Breast epithelium (tissue), 3 donors: ENCODE data around the gene APH1B.

Experiments used
- POLR2A ChIP-seq: fragments of 450-650 bp; IDR thresholded peaks from one replicate; pipeline ENCODE4 v1.6.1; 2016; ENCODE audit warnings: antibody characterized with exemption, mild to moderate bottlenecking, moderate library complexity
- POLR2AphosphoS5 ChIP-seq, 3 donors: sonication (generic); formaldehyde crosslinking; IDR thresholded peaks; one replicate each; pipeline ENCODE4 v1.6.1; 2017; ENCODE audit warnings: antibody characterized with exemption in 3 of 3
- TF ChIP-seq, protein P1 (sequence below), 3 donors: fragments of 450-650 bp; IDR thresholded peaks; one replicate each; pipeline ENCODE4 v1.5.1; 2016 to 2017; ENCODE audit warnings: antibody characterized with exemption in 3 of 3, mild to moderate bottlenecking in 3 of 3, moderate library complexity in 3 of 3

- TF ChIP-seq POLR2A = no peak
- TF ChIP-seq, protein P1, sequence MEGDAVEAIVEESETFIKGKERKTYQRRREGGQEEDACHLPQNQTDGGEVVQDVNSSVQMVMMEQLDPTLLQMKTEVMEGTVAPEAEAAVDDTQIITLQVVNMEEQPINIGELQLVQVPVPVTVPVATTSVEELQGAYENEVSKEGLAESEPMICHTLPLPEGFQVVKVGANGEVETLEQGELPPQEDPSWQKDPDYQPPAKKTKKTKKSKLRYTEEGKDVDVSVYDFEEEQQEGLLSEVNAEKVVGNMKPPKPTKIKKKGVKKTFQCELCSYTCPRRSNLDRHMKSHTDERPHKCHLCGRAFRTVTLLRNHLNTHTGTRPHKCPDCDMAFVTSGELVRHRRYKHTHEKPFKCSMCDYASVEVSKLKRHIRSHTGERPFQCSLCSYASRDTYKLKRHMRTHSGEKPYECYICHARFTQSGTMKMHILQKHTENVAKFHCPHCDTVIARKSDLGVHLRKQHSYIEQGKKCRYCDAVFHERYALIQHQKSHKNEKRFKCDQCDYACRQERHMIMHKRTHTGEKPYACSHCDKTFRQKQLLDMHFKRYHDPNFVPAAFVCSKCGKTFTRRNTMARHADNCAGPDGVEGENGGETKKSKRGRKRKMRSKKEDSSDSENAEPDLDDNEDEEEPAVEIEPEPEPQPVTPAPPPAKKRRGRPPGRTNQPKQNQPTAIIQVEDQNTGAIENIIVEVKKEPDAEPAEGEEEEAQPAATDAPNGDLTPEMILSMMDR (IDR thresholded peaks at IDR 0.05) = no peak
- TF ChIP-seq POLR2AphosphoS5 (IDR thresholded peaks at IDR 0.05) = no peak
Observed at GRCh38 chr15:63294359-63294758, 17.0 kb downstream of the APH1B start.
